Right ventricle myocardium inferior (tissue), 1 donor: Measurements from ENCODE around the gene HCN1. TPM values are rescaled to one million over a fixed set of nuclear protein-coding genes. Genes with fewer than 3 reads are reported as not detected.
"Not testable (repeated sequence)": the region's sequence is repeated elsewhere in the genome, so short reads cannot be mapped to it uniquely, and the experiment has no call there.

Experiments
- ATAC-seq: fragments of 200-7000 bp; cut with Tn5 transposase; one replicate; pipeline ENCODE4 v1.9.1; 2020; ENCODE audit warnings: mild to moderate bottlenecking, moderate library complexity
- DNase-seq: peaks from one replicate; pipeline ENCODE4 v3.0.0; 2021; ENCODE audit errors: missing footprints
- intact Hi-C: fragments of 100-400 bp; cut with DNase I; formaldehyde crosslinking; loops from one replicate; pipeline ENCODE4 v1.11.0; 2022
- total RNA-seq: library from RNA; stranded (reverse); fragmentation: NEBNext Ultra II Directional; extraction: Animal tissue kit (Norgen Biotek cat#: 25700); gene quantifications from one replicate; pipeline ENCODE4 v1.2.1, GENCODE V29; 2021
- donor health status: DM: no; HTN: yes; CAD: no; lungs with severe emphysema.

The HCN1 gene
- total RNA-seq, 1 donor from 2014 or later: not detected

DNA sequence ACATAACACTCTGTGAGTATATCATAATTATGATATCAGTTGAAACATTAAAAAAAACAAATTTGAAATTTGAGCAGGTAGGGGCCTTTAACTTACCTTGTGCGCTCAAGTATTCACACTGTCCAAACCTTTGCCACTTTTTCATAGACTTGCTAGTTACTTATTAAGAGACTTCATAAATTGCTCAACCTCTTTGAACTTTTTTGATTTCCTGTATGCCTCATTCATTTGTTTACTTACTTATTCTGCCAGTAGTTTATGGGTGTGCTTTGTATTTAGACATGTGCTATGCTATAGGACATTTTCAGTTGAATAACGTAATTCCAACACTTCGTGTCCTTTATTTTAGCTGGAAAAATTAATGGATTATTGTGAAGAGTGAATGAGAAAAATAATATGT lies 204.8 kb downstream of the HCN1 start:
- DNase-seq (no peak), ATAC-seq (no peak)
- intact Hi-C loops: no loop called here

DNA sequence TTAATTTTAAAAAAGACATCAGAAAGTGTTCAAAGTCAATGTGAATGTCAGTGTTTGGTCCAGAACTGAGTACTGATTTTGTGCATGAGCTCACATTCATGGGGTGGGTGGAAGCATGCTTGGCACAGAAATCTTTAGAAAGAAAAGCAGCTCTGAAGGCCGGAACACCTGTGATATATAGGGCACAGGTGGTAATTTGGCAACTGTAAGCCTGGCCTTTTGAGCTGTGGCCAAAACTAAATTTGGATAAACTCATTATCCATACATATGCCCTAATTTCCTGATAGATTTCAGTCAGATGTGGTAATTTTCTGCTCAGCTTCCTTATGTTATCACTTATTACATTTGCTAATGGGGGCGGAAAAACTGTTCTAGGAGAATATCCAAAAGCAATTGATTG lies 211.4 kb downstream of the HCN1 start:
- no peak for ATAC-seq
- intact Hi-C loops: no loop called here
- no peak for DNase-seq

DNA sequence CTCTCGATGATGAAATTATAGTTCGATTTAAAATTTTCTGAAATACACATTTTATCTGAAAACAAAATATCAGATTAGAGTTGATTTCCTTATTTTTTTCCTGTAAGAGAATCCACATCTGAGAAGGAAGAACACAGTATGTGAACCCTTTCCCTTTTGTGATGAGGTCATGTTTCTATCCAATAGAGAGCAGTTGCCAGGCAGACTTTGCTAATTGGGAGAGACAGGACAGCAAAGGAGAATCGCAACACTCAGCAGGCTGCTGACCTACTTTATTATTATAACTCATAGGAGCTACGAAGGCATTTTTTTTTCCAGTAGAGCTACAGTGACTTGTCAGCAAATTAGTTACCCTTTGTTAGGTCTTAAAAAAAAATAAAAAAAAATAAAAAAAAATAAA lies 242.1 kb downstream of the HCN1 start:
- ATAC-seq (peak; percentile 87), DNase-seq (no peak)
- intact Hi-C loops: no loop called here

DNA sequence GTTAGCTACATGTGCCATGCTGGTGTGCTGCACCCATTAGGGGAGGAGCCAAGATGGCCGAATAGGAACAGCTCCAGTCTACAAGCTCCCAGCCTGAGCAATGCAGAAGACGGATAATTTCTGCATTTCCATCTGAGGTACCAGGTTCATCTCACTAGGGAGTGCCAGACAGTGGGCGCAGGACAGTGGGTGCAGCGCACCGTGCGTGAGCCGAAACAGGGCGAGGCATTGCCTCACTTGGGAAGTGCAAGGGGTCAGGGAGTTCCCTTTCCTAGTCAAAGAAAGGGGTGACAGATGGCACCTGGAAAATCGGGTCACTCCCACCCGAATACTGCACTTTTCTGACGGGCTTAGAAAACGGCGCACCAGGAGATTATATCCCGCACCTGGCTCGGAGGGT lies 251.3 kb downstream of the HCN1 start:
- ATAC-seq, intact Hi-C loops, DNase-seq: not testable (repeated sequence)

DNA sequence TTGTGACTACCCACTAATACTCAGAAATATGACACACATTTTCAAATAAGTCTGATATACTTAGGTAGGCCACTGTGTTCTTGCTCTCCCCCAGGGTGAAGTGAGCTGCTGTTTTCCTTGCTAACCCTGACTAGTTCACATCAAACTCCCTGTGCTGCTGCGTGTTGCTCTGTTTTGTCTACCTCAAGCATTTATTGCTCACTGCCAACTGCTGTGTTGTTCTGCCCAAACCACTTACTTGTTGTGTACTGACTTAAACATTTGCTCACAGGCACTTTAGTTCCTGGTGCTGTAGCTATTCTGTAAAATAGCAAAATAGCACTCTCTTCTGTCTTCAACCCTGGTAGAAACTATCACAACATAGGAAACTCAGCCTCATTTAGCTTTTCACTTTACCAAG lies 255.7 kb downstream of the HCN1 start:
- no peak for ATAC-seq
- intact Hi-C loops: no loop called here

DNA sequence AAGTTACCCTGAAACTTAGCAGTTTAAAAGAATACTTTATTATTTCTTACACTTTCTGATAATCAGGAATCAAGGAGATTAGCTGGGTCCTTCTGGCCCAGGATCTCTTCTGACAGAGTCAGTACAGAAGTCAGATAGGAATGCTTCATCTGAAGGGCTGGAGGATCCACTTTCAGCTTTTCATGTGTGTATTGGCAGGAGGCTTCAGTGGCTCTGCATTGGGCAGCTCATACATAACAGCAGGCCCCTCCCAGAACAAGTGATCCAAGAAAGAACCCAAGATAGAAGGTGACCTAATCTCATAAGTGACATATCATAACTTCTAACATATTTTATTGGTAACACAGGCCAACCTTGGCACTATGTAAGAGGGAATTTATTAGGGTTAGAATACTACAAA lies 258.4 kb downstream of the HCN1 start:
- ATAC-seq: no peak
- intact Hi-C loops: no loop called here
- DNase-seq: no peak

More for the DNA sequence above, 255.7 kb downstream of the HCN1 start:
- no peak for DNase-seq

DNA sequence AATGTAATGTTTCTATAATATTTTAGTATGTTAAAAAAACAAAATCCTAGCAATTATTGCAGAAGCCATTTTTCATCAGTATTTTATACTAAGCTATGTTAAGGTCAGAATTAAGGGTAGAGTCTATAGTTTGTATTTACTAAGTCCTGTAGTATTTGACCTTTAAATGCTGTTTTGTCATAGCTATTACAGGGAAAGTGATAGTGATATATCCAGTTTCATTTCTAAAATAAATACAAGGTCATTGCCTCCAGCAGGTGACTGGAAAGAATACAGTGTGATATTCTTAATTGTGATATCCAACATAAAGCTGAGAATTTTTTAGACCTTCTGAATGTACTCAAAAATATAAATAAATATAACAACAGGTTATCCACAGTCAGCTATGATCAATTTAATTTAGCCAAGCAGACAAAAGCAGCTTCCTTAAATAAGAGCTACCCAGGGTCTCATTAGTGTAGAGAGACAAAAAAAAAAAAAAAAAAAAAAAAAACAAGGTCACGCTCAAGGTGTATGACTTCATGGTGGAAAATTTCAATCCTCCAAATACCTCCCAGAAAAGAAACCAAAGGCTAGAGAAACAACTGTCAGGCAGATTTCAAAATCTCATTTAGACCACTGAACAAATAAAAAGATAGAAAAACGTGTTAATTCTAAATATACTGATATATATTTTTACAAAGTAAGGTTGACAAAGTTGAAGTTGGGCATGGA lies 278.7 kb downstream of the HCN1 start:
- ATAC-seq: no peak
- intact Hi-C loops: no loop called here
- DNase-seq: no peak

DNA sequence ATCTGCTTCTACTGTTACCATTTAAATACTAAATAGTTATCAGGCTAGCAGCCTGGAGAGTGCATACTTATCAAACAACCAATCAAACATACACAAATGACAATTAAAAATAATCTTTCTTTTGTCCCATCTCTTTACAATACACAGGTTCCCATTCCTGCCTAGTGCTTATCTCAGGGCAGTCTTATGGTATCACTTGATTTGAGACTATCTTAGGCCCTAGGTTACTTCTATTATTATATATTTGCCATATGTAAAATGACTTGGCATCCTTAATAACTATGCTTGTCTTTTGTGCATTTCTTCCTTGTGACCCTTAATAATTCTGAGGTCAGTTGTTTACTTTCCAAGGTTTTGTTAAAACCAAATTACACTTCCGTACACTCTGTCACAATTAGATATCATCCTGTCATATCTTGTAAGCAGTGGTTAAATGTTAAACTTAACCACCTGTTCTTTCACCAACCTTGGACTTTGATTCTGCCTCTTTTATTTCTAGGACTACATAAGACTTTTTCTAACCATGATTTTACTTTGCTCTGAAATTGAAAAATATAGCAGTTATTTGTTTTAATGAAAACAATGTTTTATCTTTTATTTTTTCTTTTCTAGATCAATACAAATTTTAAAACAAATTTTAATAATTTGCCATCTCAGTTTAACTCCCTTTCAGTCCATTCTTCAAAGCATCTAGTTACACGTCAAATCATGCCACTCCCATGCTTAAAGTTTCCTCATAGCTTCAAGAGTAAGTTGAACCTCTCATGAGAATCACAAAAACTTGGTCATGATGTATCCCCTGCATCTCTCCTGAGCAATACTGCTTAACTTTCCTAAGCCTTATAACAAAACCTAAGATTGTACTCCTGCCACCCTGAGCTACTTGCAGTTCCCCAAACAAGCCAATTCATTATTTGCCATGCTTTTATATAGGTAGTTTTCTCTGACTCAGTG lies 281.3 kb downstream of the HCN1 start:
- ATAC-seq: no peak
- intact Hi-C loops: no loop called here
- DNase-seq: no peak

DNA sequence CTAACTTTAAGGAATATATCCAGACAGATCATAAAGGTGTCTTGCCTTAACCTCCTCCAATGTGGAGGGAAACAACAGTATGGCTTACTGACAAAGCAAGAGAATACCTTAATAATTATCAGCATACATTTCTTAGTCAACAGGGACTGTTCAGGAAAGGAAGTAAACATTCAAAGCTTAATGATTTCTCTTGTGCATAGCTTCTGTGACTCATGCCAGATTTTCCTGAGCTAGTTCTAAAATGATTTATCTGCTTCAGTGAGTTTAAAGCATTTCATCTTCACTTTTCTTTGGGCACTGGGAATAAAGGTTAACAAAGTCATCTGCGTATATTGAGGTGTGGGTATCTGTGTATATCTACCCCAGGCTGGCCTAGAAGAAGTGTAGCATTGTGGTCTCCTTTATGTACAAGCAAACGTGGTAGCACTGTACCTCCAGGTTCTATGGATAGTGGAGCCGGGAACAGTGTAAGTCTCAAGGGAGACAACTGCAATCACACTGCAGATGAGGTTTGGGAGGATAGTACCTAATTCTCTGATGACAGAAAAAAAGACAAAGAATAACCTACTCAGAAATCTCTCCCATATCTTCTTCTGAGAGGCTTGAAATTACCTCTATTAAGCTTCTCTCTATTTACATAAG lies 284.1 kb downstream of the HCN1 start:
- ATAC-seq (no peak), DNase-seq (no peak)

DNA sequence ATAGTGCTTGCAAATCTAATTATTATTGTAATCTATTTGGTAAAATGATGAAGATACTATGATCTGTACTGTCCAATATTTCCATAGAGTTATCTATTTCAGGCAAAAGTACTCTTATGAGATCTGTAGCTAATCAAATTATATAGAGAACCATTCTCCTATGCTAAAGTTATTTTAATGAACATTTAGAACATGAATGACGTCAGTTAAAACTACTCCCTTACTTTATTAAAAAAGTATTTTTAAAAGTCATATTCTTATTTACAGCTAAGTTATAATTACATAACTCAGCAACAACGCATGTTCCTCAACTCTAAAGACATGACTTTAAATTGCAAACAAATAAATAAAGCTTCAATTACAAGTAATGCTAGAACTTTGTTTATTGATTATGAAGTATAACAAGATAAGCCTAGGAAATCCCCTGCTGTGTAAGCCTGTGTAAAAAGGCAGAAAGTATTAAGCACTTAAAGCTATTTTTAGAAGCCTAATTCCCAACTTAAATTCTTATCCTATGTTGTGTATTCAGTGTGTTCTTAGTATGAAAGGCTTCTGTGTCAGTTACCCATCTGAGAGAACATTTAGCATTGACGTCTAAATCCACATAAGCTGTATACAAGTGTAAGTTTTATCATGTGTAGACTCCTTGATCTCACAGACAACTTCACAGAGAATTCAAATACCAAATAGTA lies 285.7 kb downstream of the HCN1 start:
- ATAC-seq (no peak), DNase-seq (no peak)
- intact Hi-C loops: no loop called here

More for the DNA sequence above, 284.1 kb downstream of the HCN1 start:
- intact Hi-C loops: no loop called here

DNA sequence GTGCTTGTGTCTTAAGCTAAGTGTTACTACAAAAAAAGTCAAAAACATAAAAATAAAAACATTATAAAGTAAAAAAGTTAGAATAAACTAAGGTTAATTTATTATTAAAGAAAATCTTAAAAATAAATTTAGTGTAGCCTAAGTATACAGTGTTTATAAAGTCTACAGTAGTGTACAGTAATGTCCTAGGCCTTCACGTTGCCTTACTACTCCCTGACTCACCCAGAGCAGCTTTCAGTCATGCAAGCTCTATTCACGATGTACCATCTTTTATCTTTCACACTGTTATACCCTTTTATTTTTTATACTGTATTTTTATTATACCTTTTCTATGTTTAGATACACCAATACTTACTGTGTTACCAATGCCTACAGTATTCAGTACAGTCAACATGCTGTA lies 288.1 kb downstream of the HCN1 start:
- DNase-seq (no peak), ATAC-seq (no peak)
- intact Hi-C loops: no loop called here

DNA sequence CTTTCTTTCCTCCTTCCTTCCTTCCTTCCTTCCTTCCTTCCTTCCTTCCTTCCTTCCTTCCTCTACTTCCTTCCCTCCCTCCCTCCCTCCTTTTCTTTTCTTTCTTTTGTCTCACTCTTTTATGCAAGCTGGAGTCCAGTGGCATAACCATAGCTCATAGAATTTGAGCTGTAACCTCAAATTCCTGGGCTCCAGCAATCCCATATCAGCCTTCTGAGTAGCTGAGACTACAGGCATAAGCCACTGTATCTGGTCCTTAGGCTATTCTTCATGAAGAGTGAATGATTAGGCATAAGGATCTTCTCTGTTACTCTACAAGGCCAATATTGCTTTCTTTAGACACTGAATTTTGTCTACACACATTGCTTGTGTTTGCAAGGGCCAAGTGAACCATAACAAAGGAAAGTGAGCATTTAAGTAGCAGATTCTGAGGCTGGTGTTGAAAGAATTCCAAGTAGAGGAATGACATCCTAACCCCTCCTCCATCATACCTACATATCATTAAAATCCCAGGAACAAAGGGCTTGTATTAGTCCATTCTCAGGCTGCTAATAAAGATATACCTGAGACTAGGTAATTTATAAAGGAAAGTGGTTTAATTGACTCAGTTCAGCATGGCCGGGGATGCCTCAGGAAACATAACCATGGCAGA lies 293.2 kb downstream of the HCN1 start:
- intact Hi-C loops: no loop called here
- ATAC-seq (no peak), DNase-seq (no peak)

DNA sequence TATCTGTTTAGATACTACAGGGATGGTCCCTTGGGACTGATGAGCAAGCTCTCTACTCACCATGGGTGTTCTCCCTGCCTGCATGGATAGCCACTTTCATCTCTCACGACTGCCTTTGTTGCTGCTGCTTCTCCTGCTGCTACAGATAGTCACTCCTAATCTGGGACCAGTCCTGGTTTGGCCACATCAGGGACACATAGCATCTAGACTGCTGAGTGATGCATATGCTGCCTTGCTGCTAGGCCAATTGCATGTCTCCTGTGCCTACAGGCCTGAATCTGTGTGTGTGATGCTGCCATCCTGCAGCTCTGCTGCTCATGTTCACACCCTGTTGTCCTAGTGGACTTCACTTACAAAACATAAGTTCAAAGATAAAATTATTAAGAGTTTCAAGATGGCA lies 297.1 kb downstream of the HCN1 start:
- DNase-seq: no peak
- intact Hi-C loops: no loop called here
- ATAC-seq: no peak

DNA sequence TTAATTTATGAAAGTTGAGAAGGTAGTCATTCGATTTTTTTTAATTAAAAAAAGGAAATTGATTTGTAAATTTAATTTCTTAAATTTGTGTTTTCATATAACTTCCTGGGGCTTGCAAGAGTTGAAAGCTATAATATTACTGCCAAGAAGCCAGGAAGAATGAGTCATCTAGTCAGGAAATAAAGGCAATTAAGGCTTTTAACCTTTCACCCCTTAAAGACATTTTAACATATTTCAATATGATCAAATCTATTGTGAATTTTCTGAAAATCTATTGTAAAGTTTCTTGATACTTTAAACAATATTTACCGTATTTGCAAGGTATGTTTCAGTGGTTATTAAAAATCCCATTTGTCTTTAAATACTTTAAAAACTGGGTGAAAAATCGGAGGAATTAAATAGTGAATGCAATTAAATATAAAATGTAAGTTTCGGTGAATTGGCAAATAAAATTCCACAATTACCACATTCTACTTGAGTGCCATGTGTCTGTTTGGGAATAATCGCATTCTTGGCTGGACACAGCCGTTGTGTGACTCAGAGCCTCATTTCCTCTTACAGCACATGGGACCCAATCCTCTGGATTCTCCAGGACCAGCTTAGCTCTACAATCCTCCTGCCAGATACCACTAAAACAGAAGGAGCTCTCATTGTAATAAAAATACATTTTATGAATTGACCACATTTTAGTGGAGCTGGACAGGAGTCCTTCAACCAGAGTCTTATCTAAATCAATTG lies 310.7 kb downstream of the HCN1 start:
- ATAC-seq (no peak), DNase-seq (no peak)
- intact Hi-C loops: no loop called here

DNA sequence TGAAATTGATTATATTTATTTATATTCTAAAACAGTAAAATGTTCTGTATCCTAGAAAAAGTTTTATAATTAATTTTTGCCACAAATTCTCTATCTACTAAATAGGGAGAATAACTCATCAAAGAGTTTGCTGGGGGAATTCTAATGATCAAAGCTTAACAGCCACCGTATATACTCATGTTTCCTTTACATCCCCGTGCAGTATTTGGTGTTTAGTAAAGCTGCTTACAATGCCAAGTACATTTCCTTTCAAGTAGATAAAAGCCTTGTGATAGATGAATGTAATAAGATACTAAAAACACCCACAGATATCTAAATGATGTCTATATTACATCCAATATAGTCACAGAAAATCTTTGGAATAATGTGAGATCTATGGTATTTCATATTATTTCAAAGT lies 312.2 kb downstream of the HCN1 start:
- intact Hi-C loops: no loop called here
- DNase-seq (no peak), ATAC-seq (no peak)

DNA sequence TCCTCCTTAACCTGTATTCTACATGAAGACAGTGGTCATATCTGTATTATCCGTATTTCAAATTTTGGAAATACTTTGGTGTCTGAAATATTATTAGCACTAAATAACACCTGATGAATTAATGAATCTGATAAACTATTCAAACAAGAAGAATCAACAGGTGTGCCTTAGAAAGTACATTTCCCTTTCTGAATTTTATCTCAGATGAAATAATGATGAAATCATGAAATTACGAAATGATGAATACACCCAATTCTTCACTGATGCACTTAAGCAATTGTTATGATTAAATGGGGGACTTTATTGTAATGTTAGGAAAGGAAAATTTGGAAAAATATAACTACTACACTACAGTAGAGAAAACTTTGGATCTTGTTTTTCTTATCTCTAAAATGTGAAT lies 313.6 kb downstream of the HCN1 start:
- intact Hi-C loops: no loop called here
- ATAC-seq (no peak), DNase-seq (no peak)

DNA sequence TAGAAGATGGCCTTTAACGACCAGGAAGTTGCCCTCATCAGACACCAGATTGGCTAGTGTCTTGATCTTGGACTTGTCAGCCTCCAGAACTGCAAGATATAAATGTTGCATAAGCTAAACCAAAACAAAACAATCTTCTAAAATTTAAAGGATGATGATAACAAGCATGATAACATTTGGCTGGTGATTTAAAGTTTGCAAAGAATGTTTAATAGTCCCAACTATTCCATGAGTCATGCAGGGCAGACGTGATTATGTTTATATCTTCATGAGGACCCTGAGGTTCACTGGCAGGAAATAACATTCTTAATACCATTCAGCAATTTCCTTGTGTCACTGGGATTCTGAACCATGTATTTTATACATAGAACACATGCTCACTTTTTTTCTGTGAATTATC lies 319.8 kb downstream of the HCN1 start:
- DNase-seq (no peak), ATAC-seq (no peak)
- intact Hi-C loops: no loop called here

DNA sequence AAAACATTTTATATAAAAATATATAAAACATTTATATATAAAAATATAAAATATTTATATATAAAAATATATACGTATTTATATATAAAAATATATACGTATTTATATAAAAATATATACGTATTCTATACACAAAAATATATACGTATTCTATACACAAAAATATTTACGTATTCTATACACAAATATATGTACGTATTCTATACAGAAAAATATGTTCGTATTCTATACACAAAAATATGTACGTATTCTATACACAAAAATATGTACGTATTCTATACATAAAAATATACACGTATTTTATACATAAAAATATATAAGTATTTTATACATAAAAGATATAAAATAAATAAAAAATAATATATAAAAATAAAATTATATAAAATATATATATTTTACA lies 323.6 kb downstream of the HCN1 start:
- no peak for ATAC-seq
- intact Hi-C loops: no loop called here
- DNase-seq: no peak
